Suprapubic skin (tissue), 4 donors: ENCODE results near the gene JAML. TPM values are rescaled to one million over a fixed set of nuclear protein-coding genes. Genes with fewer than 3 reads are reported as not detected.
A peak's percentile ranks its signal among the peaks of the same experiment; 100 is the strongest.

Experiments
- DNase-seq, 2 donors: peaks; one replicate each; pipeline ENCODE4 v3.0.0-alpha.2; 2019; ENCODE audit warnings: low spot score in 2 of 2
- H3K27ac ChIP-seq: fragments of 200-600 bp; sonication (generic); one replicate; pipeline ENCODE4 v1.5.1; 2019
- H3K27me3 ChIP-seq: fragments of 200-600 bp; sonication (generic); one replicate; pipeline ENCODE4 v1.5.1; 2019
- H3K36me3 ChIP-seq: fragments of 200-600 bp; sonication (generic); one replicate; pipeline ENCODE4 v1.5.1; 2019
- H3K4me1 ChIP-seq: fragments of 200-600 bp; sonication (generic); one replicate; pipeline ENCODE4 v1.5.1; 2019
- H3K4me3 ChIP-seq: fragments of 200-600 bp; sonication (generic); one replicate; pipeline ENCODE4 v1.5.1; 2019; ENCODE audit warnings: mild to moderate bottlenecking
- H3K9me3 ChIP-seq: fragments of 200-600 bp; sonication (generic); one replicate; pipeline ENCODE4 v1.5.1; 2019
- EP300 ChIP-seq: sonication (generic); formaldehyde crosslinking; IDR thresholded peaks from one replicate; pipeline ENCODE4 v1.6.1; 2017; ENCODE audit warnings: antibody characterized with exemption
- POLR2A ChIP-seq, 2 donors: fragments of 450-650 bp; IDR thresholded peaks; one replicate each; pipeline ENCODE4 v1.6.1; 2017; ENCODE audit warnings: antibody characterized with exemption in 2 of 2, mild to moderate bottlenecking in 2 of 2, moderate library complexity in 2 of 2
- POLR2AphosphoS5 ChIP-seq, 3 donors: sonication (generic); formaldehyde crosslinking; IDR thresholded peaks; one replicate each; pipeline ENCODE4 v1.6.1; 2017; ENCODE audit warnings: antibody characterized with exemption in 3 of 3
- WGBS: methylation state at CpG from one replicate; pipeline ENCODE4 v1.1.5; 2018; 5-methylcytosine and 5-hydroxymethylcytosine counted together
- total RNA-seq, 4 donors: library from RNA; depleted of rRNA; stranded (reverse); fragments of >200 nt; gene quantifications; one replicate each; pipeline ENCODE4 v1.1.0, GENCODE V29; 2016
- TF ChIP-seq, protein P1 (sequence below), 2 donors: fragments of 200-600 bp in 1 of 2; fragments of 450-650 bp in 1 of 2; sonication (generic) in 1 of 2; IDR thresholded peaks; one replicate each; pipeline ENCODE4 v1.5.1; 2016 to 2019; ENCODE audit warnings: antibody characterized with exemption in 2 of 2, mild to moderate bottlenecking in 1 of 2, moderate library complexity in 1 of 2

The JAML gene
- total RNA-seq: 1 to 10 TPM in 3 of 4 donors, not detected in 1; 1.1 to 4.9 (median 2.1) TPM

DNA sequence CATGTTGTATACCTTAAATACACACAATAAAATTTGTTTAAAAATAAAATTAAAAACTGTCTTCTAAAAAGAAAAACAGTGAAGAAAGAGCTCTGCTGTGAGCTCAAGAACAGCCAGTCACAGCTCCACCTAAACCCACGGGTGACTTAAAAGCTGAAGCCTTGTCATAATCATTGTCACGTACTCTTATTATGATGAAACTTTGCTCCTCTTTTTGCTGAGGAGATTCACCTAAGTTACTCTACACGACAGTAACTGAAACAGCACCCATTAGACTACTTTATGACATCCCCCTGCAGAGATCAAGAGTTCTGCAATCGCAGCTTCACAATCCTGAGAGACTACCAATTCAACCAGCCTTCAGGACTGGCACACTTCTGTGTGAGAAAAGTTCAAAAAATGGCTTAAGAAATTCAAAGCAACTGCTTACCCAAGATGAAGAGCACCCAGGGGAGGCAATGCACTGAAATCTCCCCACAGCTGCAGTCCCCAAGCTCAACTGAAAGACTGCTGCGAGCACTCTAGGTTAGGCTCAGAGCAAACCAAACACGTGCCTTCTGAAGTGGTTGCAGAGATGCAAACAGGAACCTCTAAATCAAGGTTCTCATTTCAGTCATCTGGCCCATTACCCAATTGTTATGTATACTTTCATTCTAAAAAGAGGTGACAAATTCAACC is at the start of gene JAML:
Gene JAML, minus strand, starts transcription at position 501 of the 678 bp plus-strand sequence. CDS start 10,145 bp downstream, outside the sequence.
- Histone ChIP-seq H3K4me3 (peak within 1 kb of the TSS; percentile 8), H3K27me3 (peaks cover 7% of the 10 kb centered on the region), H3K36me3 (no peaks in the 10 kb centered on the region), H3K9me3 (no peaks in the 10 kb centered on the region), H3K27ac (no peak within 1 kb of the TSS), H3K4me1 (no peaks in the 10 kb centered on the region)
- TF ChIP-seq POLR2A (IDR thresholded peaks at IDR 0.05) (no peak), EP300 (no peak), POLR2AphosphoS5 (IDR thresholded peaks at IDR 0.05) (no peak)
- WGBS: 62% methylated on average over 6 of the region's 6 CpGs
- DNase-seq: no peak

DNA sequence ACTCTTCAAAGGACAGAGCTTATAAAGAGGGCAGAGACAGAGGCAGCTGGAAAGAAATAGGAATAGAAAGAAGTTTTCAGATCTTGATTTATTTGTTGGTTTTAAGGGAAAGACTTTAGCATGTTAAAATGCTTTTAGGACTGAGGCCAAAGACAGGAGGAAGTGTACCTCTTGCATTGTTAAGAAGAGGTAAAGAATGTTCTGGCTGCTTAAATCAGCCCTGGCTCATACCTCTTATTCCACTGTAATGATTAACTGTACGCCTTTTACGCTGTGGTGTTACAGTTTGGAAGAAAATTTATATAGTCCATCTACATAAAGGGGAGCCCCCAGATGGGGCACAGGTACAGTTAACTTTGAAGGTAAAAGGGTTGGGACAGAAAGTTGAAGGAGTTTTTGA is 49.4 kb upstream of the JAML start:
- H3K9me3 ChIP-seq: no peaks in the 10 kb centered on the region
- H3K4me1 ChIP-seq: peaks cover 41% of the 10 kb centered on the region
- DNase-seq: no peak
- WGBS: 37% methylated on average over 2 of the region's 2 CpGs
- no peak for TF ChIP-seq EP300
- TF ChIP-seq, protein P1, sequence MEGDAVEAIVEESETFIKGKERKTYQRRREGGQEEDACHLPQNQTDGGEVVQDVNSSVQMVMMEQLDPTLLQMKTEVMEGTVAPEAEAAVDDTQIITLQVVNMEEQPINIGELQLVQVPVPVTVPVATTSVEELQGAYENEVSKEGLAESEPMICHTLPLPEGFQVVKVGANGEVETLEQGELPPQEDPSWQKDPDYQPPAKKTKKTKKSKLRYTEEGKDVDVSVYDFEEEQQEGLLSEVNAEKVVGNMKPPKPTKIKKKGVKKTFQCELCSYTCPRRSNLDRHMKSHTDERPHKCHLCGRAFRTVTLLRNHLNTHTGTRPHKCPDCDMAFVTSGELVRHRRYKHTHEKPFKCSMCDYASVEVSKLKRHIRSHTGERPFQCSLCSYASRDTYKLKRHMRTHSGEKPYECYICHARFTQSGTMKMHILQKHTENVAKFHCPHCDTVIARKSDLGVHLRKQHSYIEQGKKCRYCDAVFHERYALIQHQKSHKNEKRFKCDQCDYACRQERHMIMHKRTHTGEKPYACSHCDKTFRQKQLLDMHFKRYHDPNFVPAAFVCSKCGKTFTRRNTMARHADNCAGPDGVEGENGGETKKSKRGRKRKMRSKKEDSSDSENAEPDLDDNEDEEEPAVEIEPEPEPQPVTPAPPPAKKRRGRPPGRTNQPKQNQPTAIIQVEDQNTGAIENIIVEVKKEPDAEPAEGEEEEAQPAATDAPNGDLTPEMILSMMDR (IDR thresholded peaks at IDR 0.05): no peak
- TF ChIP-seq POLR2A (IDR thresholded peaks at IDR 0.05): no peak
- TF ChIP-seq POLR2AphosphoS5 (IDR thresholded peaks at IDR 0.05): no peak
- no peaks in the 10 kb centered on the region for H3K36me3 ChIP-seq
- no peaks in the 10 kb centered on the region for H3K27me3 ChIP-seq
- H3K4me3 ChIP-seq: no peak overlapping the region
- no peak overlapping the region for H3K27ac ChIP-seq

GRCh38 chr11:118272001-118272400 is 47.2 kb upstream of the JAML start:
- H3K27me3 ChIP-seq: no peaks in the 10 kb centered on the region
- no peaks in the 10 kb centered on the region for H3K9me3 ChIP-seq
- no peak overlapping the region for H3K27ac ChIP-seq
- H3K4me3 ChIP-seq: no peak overlapping the region
- 67% methylated on average over 2 of the region's 2 CpGs for WGBS
- H3K4me1 ChIP-seq: peaks cover 36% of the 10 kb centered on the region
- no peak for DNase-seq
- TF ChIP-seq EP300: no peak
- TF ChIP-seq, protein P1 (IDR thresholded peaks at IDR 0.05): no peak
- TF ChIP-seq POLR2AphosphoS5 (IDR thresholded peaks at IDR 0.05): no peak
- no peak for TF ChIP-seq POLR2A (IDR thresholded peaks at IDR 0.05)
- H3K36me3 ChIP-seq: no peaks in the 10 kb centered on the region

GRCh38 chr11:118267486-118267885 is 42.7 kb upstream of the JAML start:
- WGBS: 47% methylated on average over 4 of the region's 4 CpGs
- no peaks in the 10 kb centered on the region for H3K27me3 ChIP-seq
- no peaks in the 10 kb centered on the region for H3K9me3 ChIP-seq
- peaks cover 43% of the 10 kb centered on the region for H3K4me1 ChIP-seq
- no peaks in the 10 kb centered on the region for H3K36me3 ChIP-seq
- no peak for DNase-seq
- no peak overlapping the region for H3K4me3 ChIP-seq
- peak overlapping the region; percentile 89 for H3K27ac ChIP-seq
- TF ChIP-seq POLR2AphosphoS5 (IDR thresholded peaks at IDR 0.05) (no peak), POLR2A (IDR thresholded peaks at IDR 0.05) (no peak), EP300 (no peak)
- TF ChIP-seq, protein P1 (IDR thresholded peaks at IDR 0.05): no peak

- TF ChIP-seq POLR2A (IDR thresholded peaks at IDR 0.05): no peak
- TF ChIP-seq, protein P1 (IDR thresholded peaks at IDR 0.05): no peak
- no peak for TF ChIP-seq EP300
- no peak for TF ChIP-seq POLR2AphosphoS5 (IDR thresholded peaks at IDR 0.05)
- Histone ChIP-seq H3K9me3 (no peaks in the 10 kb centered on the region), H3K36me3 (no peaks in the 10 kb centered on the region), H3K27me3 (no peaks in the 10 kb centered on the region), H3K4me1 (peaks cover 51% of the 10 kb centered on the region), H3K4me3 (peak overlapping the region; percentile 48), H3K27ac (peak overlapping the region; percentile 89)
- WGBS: 24% methylated on average over 1 of the region's 1 CpG
- peak in 1 of 2 donors; percentile 66 for DNase-seq
Measured at GRCh38 chr11:118265954-118266353, 41.1 kb upstream of the JAML start.
